Subcutaneous abdominal adipose tissue (tissue), 5 donors: ENCODE results near the gene LYZL1.

Source experiments
- H3K27ac ChIP-seq: one replicate; pipeline ENCODE4 v1.7.0; 2013; ENCODE audit warnings: low read depth, mild to moderate bottlenecking, inconsistent platforms, low read length, moderate library complexity
- H3K27me3 ChIP-seq, 5 donors: one replicate each; pipeline ENCODE4 v1.7.0; 2013; ENCODE audit warnings: low read length in 5 of 5, inconsistent platforms in 1 of 5; ENCODE audit not compliant: control insufficient read depth in 5 of 5, insufficient read depth in 4 of 5
- H3K36me3 ChIP-seq, 5 donors: one replicate each; pipeline ENCODE4 v1.7.0; 2013; ENCODE audit warnings: low read length in 5 of 5; ENCODE audit not compliant: control insufficient read depth in 5 of 5, insufficient read depth in 5 of 5
- H3K4me1 ChIP-seq, 5 donors: one replicate each; pipeline ENCODE4 v1.7.0; 2013; ENCODE audit warnings: low read length in 5 of 5, mild to moderate bottlenecking in 3 of 5, moderate library complexity in 1 of 5; ENCODE audit not compliant: control insufficient read depth in 5 of 5, insufficient read depth in 5 of 5
- H3K4me3 ChIP-seq, 5 donors: one replicate each; pipeline ENCODE4 v1.7.0; 2013; ENCODE audit warnings: low read length in 5 of 5, low read depth in 1 of 5
- H3K9ac ChIP-seq, 5 donors: one replicate each; pipeline ENCODE4 v1.7.0; 2013; ENCODE audit warnings: low read length in 5 of 5, mild to moderate bottlenecking in 4 of 5, moderate library complexity in 3 of 5
- H3K9me3 ChIP-seq, 5 donors: one replicate each; pipeline ENCODE4 v1.7.0; 2013; ENCODE audit warnings: low read length in 5 of 5; ENCODE audit not compliant: control insufficient read depth in 5 of 5
- donor health status: healthy.
- donor health status: healthy.
- donor health status: healthy.
- donor health status: healthy.
- donor health status: healthy.

Gene LYZL1

DNA sequence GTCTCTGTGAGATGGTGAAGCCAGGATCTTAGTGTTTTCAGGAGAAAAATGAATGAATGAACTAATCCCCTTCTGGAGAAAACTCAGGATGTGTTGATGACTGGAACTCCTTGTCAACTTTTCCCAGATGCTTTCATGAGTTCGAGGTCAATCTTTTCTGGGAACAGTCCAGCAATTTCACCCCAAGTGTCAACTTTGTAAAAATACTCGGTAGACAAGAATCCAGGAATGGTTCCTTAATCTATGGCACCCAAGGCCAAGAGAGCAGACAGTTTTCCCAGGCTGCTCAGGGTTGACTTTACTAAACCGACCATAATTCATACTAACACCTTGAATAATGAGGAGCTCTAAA lies 31.1 kb upstream of the LYZL1 start:
- peaks cover 5 to 33% (median 23%) of the 10 kb centered on the region in 5 donors for H3K4me1 ChIP-seq
- H3K9ac ChIP-seq: no peak overlapping the region
- no peak overlapping the region for H3K4me3 ChIP-seq
- H3K36me3 ChIP-seq: no peaks in the 10 kb centered on the region
- H3K27me3 ChIP-seq: peaks cover 0 to 3% (median 0%) of the 10 kb centered on the region in 5 donors
- peaks cover 0 to 5% (median 0%) of the 10 kb centered on the region in 5 donors for H3K9me3 ChIP-seq
- peak overlapping the region; percentile 52 for H3K27ac ChIP-seq

DNA sequence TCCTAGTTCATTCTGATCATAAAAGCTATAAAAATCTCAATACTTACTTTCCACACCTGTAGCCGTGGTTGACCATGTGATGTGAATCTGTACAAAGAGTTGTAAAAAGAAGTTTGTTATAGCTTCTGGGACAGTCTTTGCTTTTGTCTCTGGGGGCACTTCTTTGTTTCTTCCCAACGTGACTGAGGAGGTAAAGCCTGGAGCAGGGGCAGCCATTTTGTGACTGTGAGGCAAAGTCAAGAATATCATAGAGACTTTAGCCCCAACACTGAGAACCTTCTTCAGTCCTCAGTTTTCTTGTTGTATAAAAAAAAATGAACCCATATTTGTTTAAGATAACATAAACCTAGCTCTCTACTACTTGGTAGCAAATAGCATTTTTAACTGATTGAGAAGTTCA lies 29.4 kb upstream of the LYZL1 start:
- Histone ChIP-seq H3K27ac (no peak overlapping the region), H3K36me3 (no peaks in the 10 kb centered on the region), H3K27me3 (no peaks in the 10 kb centered on the region), H3K9ac (no peak overlapping the region), H3K4me1 (peaks cover 0 to 19% (median 13%) of the 10 kb centered on the region in 5 donors), H3K4me3 (no peak overlapping the region), H3K9me3 (peaks cover 0 to 5% (median 0%) of the 10 kb centered on the region in 5 donors)

DNA sequence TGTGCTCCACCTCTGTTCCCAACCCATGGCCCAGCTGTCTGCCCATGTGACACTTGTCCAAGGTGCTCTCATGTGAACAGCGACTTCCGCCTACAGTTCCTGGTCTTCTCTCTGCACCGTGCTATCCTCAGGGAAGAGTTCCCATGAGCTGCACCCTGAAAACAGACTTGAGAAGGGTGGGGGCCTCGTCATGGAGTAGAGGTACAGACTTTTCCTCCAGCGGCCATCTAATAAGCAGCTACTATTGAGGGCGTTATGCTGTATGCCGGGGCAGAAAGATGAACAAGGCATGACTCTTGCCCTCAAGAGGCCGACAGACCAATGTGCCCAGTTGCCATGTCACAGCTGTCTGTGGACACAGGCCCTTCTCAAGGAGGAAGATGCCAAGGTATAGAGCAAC lies 25.4 kb upstream of the LYZL1 start:
- no peaks in the 10 kb centered on the region for H3K36me3 ChIP-seq
- no peak overlapping the region for H3K9ac ChIP-seq
- peaks cover 0 to 5% (median 0%) of the 10 kb centered on the region in 5 donors for H3K9me3 ChIP-seq
- H3K4me3 ChIP-seq: no peak overlapping the region
- H3K4me1 ChIP-seq: no peaks in the 10 kb centered on the region
- H3K27me3 ChIP-seq: no peaks in the 10 kb centered on the region
- no peak overlapping the region for H3K27ac ChIP-seq

DNA sequence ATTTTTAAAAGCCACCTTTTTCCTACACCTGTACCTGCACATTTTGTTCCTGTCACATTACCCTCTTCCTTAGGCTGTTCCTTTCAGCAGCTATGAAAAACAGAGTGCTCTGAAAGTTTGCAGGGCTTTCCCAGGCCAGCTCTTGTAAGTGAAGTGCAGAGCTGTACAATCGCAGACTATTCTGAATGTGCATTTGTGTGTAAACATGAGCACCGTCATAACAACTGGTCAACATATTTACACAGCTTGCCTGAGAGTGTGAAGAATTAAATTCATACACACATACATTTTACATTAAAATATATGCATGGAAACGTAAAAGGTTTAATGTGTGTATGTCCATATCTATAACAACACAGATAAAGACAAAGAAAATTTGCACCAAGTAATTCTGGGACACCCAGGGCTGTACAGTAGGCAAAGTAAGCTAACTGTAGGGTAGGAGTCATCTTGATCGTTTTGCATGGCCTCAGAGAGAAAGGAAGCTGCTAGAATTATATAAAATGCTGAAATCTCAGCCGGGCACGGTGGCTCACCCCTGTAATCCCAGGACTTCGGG lies 23.6 kb upstream of the LYZL1 start:
- no peaks in the 10 kb centered on the region for H3K27me3 ChIP-seq
- no peak overlapping the region for H3K4me3 ChIP-seq
- no peaks in the 10 kb centered on the region for H3K36me3 ChIP-seq
- no peak overlapping the region for H3K9ac ChIP-seq
- H3K27ac ChIP-seq: no peak overlapping the region
- no peaks in the 10 kb centered on the region for H3K9me3 ChIP-seq
- H3K4me1 ChIP-seq: no peaks in the 10 kb centered on the region

DNA sequence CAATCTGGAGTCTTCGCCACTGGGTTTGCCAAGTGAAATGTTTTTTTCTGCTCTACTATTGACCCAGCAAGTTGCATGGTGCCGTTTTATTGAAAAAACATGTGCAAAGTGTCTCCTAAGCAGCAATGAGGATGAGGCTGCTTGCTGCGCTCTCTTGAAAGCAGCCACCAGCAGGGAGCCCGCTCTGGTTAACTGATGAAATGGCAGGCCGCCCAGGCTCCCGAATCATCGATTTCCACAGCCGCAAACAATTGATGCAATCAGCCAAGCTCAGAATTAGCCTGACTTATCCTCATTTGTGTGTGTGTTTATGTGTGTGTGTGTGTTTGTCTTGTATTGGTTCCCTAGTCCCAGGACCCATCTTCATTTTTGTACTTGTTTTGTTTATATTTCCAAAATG lies 22.2 kb upstream of the LYZL1 start:
- Histone ChIP-seq H3K9me3 (peaks cover 0 to 5% (median 0%) of the 10 kb centered on the region in 5 donors), H3K9ac (no peak overlapping the region), H3K4me1 (no peaks in the 10 kb centered on the region), H3K36me3 (no peaks in the 10 kb centered on the region), H3K27me3 (no peaks in the 10 kb centered on the region), H3K27ac (no peak overlapping the region), H3K4me3 (no peak overlapping the region)

DNA sequence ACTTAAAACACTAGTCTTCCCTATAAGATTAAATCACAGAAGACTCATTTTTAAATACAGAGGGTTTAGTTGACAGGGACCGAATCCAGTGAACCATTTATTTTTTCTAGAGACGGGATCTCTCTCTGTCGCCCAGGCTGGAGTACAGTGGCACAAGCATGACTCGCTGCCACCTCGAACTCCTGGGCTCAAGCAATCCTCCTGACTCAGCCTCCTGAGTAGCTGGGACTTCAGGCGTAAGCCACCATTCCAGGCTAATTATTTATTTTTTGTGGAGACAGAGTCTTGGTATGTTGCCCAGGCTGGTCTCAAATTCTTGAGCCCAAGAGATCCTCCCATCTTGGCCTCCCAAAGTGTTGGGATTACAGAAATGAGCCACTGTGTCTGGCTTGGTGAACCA lies 20.9 kb upstream of the LYZL1 start:
- Histone ChIP-seq H3K4me1 (no peaks in the 10 kb centered on the region), H3K27ac (no peak overlapping the region), H3K36me3 (no peaks in the 10 kb centered on the region), H3K27me3 (no peaks in the 10 kb centered on the region), H3K4me3 (no peak overlapping the region), H3K9ac (no peak overlapping the region), H3K9me3 (peaks cover 0 to 5% (median 0%) of the 10 kb centered on the region in 5 donors)

DNA sequence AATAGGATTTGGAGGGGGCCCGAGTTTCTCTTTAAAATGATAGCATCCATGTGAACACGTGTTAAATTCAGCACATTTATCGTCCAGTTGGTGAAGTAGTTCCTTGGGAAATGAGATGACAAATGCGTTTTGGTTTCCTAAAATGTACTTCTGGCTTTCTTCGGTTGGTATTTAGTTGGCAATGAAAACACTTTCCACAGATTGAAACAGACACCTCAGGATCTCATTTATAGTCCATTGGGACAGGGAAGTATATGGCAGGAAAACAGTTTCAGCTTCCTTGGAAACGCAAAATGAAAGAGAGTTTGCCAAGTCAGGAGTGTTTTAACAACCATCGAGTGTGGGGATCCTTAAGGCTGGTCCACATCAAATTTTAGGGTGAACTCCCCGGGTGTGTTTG lies 19.4 kb upstream of the LYZL1 start:
- H3K4me1 ChIP-seq: peaks cover 0 to 1% (median 0%) of the 10 kb centered on the region in 5 donors
- no peaks in the 10 kb centered on the region for H3K36me3 ChIP-seq
- no peaks in the 10 kb centered on the region for H3K27me3 ChIP-seq
- H3K9ac ChIP-seq: no peak overlapping the region
- H3K27ac ChIP-seq: no peak overlapping the region
- peaks cover 0 to 5% (median 0%) of the 10 kb centered on the region in 5 donors for H3K9me3 ChIP-seq
- no peak overlapping the region for H3K4me3 ChIP-seq

DNA sequence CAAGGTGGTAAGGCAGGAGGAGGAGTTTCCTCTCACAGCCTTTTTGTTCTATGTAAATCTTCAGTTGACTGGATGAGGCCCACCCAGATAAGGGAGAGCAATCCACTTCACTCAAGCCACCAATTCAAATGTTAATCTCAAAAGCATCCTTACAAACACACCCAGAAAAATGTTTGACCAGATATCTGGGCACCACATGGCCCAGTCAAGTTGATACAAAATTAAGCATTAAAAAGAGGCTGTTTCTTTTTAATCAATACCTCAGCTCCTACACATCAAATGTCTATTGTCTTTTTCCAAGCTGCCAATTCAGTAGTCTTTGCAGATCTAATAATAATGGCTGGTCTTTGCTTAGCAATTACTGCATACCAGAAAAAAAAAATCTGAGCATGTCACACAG lies 18.0 kb upstream of the LYZL1 start:
- H3K36me3 ChIP-seq: no peaks in the 10 kb centered on the region
- peaks cover 0 to 1% (median 0%) of the 10 kb centered on the region in 5 donors for H3K4me1 ChIP-seq
- no peaks in the 10 kb centered on the region for H3K27me3 ChIP-seq

DNA sequence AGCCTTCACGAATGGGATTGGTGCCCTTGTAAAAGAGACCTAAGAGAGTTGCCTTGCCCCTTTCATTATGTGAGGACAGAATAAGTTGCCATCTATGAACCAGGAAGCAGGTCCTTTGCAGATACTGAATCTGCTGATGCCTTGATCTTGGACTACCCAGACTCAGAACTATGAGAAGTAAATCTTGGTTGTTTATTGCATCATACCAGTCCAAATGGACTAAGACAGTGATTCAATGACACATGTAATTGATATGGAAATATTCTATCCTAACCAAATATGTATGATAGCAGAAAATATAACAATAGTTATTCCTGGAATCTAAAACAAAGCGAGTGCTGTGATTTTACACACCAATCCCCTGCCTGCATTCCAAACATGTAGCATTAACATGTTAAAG lies 17.0 kb upstream of the LYZL1 start:
- Histone ChIP-seq H3K4me1 (peaks cover 0 to 1% (median 0%) of the 10 kb centered on the region in 5 donors), H3K9me3 (peaks cover 0 to 5% (median 0%) of the 10 kb centered on the region in 5 donors)

More for the DNA sequence above, 18.0 kb upstream of the LYZL1 start:
- H3K9me3 ChIP-seq: peaks cover 0 to 5% (median 0%) of the 10 kb centered on the region in 5 donors
- H3K9ac ChIP-seq: no peak overlapping the region
- H3K4me3 ChIP-seq: no peak overlapping the region
- H3K27ac ChIP-seq: no peak overlapping the region

DNA sequence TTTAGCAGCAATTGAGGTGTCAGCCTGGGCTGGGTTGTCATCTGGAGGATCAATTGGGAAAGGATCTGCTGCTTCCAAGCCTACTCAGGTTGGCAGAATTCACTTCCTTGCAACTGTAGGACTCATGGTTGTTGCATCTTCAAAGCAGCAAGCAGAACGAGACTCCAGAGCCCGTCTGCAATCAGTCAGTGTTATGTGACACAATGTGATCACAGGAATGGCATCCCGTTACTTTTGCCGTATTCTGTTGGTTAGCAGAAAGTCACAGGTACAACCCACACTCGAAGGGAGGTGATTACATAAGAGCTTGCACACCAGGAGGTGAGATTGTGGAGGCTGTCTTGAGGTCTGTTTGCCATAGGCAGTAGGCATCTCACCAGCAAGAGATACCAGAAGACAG lies 15.4 kb upstream of the LYZL1 start:
- Histone ChIP-seq H3K4me1 (peaks cover 0 to 1% (median 0%) of the 10 kb centered on the region in 5 donors), H3K9me3 (peaks cover 0 to 5% (median 0%) of the 10 kb centered on the region in 5 donors), H3K27ac (no peak overlapping the region), H3K9ac (no peak overlapping the region), H3K4me3 (no peak overlapping the region), H3K36me3 (no peaks in the 10 kb centered on the region), H3K27me3 (no peaks in the 10 kb centered on the region)

More for the DNA sequence above, 17.0 kb upstream of the LYZL1 start:
- H3K27ac ChIP-seq: no peak overlapping the region
- H3K27me3 ChIP-seq: no peaks in the 10 kb centered on the region
- H3K4me3 ChIP-seq: no peak overlapping the region
- no peak overlapping the region for H3K9ac ChIP-seq
- H3K36me3 ChIP-seq: no peaks in the 10 kb centered on the region
